NCI-H187 treated with DMSO at 0.1 percent for 48 hours (cell line): ENCODE measurements around the gene CHST13.

Source experiments
- DNase-seq: peaks from one replicate; lab custom pipeline; 2025; lab: John Stamatoyannopoulos, UW

Gene CHST13

DNA sequence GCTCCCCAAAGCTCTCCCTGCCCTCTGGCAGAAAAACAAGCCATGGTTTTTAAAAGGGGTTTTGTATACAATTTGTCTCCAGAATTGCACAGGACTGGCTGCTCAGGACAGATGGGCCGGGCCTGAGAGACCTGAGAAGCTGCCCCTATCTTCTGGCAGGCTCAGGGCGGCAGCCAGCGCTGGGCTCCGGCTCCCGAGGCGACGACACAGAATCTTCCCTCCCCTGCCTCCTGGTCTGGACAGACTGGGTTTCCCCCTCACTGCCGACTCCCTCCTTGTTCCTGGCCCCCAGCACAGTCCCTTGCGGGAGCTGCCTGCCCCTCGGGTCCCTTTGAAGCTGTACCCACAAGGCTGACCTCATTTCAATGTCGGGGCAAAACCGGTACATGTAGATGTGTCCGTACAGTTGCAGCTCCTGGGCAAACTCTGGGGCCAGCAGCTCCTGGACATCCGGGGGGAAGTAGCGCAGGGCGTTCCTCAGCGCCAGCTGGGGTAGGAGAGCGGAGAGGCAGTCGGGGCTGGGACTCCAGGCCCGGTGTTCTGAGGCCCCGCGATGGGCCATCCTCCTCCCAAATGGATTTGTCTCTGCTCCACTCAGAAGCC lies 13.5 kb upstream of the CHST13 start:
- no peak for DNase-seq

DNA sequence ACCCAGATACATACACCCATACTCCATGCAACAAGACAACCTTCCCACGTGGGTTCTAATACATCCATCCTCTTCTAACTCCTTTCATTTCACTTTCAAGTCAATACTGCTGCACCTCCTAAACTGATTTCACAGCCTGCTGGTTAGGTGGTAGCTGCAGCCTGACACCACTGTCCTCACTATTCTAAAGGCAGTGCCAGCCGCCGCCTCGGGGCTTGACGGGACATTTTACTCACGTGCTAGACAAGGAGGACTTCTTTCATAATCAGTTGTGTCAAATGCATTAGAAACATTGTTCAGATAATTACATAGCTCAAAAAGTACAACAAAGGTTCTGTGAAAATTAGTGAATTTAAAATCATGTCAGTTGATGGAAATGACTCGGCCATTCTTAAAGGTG lies 12.7 kb upstream of the CHST13 start:
- DNase-seq, result no peak

DNA sequence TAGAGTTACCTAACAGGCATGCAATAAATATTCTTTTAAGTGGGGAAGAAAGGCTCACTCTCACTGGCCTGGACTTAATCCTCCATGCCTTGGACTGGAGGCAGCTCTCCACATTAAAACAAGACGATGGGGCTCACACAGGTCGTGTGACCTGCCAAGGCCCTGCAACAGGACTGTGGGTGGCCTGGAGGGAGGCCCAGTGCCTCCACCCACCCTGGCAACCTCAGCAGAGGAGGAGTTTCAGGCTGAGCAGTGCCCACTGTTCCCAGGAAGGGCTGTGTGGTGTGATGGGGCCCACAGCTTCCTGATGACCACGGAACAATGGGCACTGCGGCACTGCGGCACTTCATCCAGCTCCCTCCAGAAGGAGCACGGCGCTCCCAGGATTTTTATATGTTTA lies 11.9 kb upstream of the CHST13 start:
- no peak for DNase-seq

DNA sequence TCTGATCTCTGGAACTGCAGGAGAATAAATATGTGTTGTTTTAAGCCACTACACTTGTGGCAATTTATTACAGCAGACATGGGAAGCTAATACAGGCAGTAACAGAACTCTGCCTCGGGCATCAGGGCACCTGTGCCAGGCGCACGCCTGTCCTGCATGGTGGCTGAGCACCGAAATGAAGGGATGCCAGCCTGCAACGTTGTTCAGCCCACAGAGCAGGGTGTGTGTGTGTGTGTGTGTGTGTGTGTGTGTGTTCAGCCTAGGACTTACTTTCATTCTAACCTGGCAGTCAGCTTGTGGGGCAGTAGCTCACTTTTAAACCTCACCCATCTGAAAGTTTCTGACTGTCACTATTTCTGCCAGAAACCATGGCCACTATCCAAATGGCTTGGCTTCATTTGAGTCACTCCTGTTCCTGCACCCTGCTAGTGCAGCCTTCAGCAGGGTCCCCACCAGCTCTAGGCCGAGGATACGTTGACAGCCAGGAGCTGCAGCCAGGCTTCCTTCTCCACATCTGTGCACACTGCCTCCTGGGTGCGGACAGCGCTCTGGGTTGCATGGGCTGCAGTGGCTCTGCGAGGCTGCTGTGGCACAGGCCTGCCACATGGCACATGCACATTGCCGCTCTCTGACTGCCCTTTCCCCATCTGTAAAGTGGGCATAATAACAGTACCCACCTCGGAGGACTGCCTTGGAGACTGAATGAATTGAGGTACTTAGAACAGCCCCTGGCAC lies 10.9 kb upstream of the CHST13 start:
- no peak for DNase-seq

DNA sequence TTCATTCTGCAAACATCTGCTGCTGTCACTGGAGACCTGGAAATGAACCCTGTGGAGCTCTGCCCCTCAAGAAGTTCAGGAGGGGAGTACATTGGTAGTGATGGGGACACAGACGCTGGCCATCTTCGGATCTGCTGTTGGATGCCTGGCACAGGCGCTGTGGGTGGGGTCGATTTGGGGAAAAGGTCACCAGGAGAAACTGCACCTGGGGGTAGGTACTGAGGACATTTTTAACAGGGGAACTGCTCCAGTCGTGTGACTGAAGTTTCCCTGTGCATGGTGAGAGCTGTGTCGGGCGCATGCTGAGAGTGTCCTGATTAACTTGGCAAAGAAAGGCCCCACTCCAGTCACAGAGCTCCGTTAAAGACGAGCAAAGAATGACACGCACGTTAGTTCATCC lies 9.8 kb upstream of the CHST13 start:
- DNase-seq, result no peak

DNA sequence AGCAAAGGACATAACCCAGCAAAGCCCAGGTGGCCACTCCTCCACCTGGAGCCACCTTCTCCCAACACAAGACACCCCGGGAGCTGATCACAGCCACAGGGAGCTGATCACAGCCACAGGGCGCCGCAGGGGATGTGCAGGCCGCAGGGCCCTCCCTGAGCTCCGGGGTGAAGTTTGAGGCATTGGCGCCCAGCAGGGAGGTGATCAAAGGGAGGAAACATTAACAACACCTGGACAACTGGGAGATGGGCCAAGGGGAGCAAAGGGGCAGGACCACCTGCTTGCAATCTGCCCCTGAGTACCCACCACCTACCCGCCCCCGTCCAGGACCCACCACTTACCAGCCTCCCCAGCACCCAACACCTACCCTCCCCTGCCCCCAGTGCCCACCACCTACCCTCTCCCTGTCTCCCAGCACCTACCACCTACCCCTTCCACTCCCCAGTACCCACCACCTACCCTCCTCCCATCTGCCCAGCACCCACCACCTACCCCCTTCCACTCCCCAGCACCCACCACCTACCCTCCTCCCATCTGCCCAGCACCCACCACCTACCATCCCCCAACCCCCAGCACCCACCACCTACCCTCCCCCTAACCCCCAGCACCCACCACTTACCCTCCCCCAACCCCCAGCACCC lies 8.8 kb upstream of the CHST13 start:
- no peak for DNase-seq

DNA sequence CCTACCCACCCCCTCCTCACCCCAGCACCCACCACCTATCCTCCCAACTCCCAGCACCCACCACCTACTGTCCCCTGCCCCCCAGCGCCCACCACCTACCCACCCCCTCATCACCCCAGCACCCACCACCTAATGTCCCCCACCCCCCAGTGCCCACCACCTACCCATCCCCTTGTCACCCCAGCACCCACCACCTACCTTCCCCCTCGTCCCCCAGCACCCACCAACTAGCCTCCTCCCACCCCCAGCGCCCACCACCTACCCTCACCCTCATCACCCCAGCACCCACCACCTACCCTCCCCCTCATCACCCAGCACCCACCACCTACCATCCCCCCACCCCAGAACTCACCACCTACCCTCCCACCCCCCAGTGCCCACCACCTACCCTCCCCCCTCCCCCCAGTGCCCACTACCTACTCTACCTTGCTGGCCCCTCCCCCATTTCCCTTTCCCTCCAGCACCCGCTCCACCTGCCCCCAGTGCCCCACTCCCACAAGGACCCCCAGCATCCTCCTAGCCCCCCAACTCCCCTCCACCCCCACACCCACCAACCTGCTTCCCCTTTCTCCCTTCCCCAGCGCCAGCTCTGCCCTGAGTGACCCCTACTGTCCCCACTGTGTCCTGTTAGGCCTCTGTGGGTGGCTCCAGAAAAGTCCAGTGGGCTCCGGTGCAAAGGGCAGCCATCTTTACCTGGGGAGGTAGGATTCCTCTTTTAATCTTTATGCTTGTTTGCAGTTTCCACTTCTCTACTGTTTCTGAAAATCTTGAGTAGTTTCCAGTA lies 7.6 kb upstream of the CHST13 start:
- no peak for DNase-seq

DNA sequence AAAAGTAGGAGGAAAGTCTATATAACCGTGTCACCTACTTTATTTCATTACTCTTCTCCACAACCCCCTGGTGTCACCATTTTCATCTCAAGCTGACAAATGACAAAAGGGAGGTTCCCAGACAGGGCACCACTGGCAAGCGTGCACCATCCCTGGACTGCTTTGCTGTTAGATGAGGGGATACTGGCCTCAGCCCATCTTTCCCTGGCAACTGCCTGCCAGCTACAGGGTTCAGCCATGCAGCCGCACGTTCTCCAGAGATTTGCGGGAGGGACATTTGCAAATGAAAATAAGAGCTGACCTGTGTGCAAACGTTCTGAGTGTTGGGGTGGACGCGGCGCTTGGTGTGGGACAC lies 7.0 kb upstream of the CHST13 start:
- no peak for DNase-seq

DNA sequence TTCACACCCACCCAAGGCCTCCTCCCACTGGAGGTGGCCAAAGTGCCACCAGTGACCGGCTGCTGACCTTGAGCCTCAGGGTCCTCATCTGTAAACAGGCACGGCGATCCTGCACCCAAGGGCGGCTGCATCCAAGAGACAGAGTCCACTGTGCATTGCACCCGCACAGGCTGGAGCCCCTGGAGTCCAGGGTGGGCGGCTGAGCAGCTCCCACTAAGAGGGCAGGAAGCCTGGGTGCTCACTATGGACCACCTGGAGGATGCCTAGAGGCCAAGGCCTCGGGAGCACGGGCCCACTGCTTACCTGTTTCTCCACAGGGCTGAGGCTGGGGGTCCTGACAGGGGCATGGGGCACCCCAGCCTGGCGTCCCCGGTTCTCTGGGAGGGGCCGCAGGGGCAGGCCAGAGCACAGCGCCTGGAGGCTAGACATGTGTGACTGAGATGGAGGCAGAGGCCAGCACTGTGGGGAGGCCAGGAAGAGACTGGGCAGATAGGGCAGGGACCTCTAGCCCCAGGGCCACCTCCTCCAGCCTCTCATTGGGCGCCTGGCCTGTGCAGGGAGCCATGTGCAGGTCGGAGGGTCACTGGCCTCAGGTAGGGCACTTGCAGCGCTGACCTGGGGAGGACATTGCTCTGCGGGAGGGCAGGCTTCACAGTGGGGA lies 6.5 kb upstream of the CHST13 start, which contains the start of gene UROC1:
Gene UROC1 (minus strand): TSS at position 483 of the 661 bp plus-strand sequence. CDS start 54 bp downstream, at position 429.
- no peak for DNase-seq

DNA sequence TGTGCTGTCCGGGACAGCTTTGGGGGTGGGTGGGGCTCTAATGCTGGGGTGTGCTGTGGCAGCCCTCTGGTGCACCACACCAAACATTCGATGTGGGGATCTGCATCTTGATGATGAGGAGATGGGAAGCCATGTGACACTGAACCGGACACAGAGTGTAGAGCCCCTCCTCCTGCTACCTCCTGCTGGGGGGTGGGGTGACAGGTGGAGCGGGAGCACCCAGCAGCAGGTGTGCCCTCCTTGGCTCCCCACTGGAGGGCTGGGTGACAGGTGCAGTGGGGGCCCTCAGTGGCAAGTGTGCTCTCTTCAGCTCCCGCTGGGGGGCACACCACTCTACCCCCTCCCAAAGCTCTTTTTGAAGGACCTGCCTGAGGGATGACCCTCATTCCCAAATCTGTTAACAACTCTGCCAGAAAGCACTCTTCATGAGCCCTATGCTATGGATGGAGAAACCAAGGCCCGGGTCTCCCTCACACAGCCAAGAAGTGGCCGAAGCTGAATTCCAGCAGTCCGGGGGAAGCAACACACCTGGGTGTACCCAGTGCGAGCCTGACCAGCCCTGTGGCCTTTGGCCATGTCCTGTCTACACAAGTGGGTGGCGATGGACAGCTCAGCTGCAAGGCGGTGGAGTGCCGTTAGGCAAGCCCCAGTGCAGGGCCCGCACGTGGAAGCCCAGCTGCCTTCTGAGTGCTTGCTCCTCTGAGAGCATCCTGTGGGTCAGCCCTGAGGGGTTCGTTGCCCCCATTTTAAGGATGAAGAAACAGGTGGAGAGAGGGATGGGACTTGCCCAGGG lies 5.8 kb upstream of the CHST13 start:
- no peak for DNase-seq

DNA sequence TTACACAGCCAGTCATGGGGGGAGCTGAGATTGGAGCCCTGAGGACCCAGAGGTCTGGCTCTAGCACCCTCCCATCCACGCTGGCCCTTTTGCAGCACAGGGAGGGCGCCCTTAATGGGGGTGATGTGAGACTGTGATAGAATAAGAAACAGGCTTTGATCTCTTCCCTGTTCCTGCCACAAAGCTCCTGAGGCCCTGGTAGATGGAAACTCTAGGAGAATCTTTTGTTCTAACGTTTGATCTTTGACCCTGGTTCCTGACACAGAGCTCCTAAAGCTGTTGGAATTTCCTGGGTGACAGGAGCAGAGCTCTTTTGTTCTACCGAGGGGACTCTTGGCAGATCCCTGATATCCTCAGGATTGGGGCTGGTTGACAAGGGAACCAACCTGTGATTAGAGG lies 5.2 kb upstream of the CHST13 start:
- DNase-seq, result no peak

DNA sequence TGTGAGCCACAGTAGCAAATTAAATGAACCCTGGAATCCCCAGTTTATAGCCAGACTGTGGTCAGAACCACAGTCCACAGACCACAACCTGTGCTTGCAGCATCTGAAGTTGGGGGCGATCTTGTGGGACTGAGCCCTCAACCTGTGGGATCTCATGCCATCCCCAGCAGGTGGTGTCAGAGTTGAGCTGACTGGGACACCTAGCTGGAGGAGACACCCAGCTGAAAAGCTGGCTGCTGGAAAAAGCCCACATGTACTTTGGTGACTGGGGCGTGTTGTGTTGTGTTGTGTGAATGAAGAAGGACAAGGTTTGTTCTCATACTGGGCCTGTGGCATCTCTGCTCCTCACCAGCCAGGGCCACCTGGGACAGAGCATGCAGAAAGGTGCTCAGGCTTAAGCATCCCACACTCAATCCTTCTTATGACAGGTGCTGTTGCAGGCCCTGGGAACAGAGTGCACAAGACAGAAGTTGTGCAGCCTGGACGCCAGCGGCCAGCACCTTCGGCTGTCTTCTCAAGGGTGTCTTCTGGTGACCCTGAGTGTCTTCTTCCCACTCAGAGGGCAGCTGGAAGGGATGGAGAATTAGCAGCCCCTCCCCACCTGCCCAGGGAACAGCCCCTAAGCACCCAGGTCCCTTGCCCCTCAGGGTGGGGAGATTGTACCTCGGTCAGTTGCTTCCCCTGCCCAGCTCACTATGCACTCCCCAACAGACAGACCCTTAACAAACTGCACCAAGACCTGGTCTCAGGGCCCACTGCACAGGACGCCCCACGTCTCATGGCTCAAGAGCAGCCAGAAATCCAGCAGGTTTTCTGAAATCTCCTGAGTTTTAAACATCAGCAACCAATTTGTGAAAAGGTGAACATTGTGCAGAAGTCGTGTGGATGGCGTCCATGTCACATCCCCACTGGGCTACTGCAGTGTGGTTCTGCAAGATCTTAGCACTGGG lies 4.2 kb upstream of the CHST13 start:
- no peak for DNase-seq

DNA sequence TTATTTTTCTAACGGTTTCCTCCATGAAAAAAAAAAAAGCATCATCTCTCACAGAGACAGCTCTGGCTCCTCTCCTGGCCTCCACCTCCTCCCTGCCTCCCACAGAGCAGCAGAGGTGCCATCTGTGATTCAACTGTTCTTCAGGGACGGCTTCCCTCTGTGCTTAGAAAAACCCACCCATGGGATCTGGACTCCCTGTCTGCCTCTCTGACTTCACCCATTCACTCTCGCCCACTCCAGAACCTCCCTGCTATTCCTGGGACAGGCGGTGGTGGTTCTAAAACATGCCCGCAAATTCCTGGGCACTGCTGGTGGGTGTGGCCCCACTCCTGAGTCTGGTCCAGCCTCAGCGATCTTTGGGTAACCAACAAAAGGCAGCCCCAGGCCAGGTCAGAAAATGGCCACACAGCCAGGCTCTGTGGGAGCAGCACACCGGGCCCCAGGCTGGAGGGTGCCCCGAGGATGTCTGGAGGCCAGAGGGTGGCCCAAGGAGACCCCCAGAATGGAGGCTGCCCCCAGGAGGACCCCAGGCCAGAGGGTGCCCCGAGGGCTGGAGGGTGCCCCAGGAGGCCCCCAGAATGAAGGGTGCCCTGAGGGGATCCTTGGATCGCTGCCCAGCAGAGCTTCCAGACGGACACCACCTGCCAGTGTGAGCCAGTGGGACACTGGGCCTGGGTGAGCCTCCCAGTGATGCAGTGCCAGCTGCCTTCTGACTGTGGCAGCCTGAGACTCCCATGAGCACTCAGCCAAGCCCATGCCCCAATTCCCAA lies 2.6 kb upstream of the CHST13 start:
- no peak for DNase-seq

DNA sequence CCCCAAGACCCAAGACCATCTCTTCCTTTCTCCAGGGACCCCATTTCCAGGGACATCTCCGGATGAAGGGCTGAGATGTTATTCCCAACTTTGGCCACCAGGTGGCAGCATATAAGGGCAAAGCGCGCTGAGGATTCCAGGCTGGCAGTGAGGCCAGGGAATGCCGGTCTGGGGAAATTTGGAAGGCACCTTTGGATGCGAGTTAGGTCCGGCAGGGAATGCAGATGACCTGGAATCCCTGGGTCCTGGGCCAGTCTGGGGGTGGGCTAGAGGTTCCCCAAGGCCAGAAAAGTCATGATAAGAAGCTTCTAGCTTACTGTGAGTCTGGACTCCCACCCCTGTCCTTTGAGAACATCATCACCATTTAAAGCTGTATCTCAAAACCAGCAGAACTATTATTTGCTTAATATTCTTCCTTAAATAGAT lies 1.6 kb upstream of the CHST13 start:
- DNase-seq, result no peak

DNA sequence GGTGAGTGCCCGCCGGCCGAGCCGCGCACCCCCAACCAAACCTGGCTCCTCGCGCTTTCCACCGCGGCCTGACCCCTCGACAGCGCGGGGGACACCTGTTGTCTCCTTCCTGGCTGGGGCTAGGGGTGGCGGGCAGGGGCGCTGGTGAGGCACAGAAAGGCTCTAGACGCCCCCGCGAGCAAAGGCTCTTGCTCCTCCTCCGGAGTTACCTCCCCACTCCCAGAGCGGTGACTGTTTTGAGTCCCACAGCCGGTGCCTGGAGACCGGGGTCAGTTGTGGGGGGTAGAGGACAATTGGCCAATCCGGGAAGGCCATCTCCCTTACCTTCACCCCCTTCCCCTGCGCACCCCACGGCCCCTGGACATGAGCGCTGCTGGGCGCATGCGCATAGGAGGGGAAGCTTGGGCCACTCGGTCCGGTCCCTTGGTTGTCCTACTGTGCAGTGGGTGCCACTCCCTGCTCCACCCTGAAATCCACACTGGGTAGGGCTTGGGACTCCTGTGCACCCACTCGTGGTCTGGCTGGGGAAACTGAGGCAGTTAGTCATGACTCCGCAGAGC lies 554 bp downstream of the CHST13 start:
- no peak for DNase-seq

DNA sequence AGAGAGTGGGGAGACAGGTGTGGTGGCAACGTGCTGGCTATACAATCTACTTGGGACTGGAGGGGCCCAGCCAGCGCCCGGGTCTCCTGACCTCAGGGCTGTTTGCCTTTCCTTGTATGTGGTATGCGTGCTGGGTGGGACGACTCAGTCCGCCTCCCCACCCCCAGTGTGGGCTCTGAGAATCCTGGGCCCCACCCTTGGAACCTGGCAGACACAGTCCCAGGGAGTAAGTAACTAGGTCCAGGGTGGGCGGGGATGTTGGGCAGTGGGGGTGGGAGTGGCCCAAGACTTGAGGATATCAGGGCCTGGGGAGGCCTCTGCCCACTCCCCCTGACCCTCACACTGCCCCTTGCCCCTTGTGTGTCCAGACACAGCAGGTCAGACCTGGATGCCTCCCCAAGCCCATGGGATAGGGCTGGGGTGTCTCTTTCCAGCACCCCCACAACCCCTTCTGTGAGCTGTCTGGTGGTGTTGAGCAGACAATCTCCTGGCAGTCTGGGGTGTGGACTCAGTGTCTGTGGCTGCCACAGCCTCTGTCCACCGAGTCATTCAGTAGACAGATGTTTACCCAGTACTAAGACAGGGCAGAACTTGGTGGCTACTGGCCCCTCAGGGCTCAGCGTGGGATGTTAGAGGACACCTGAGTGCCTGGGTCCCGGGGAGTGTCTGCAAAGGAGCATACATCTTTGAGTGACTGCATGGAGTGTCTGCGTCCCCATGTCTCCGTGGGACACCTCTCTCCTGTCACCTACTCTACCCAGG lies 1.3 kb downstream of the CHST13 start:
- DNase-seq, result no peak

DNA sequence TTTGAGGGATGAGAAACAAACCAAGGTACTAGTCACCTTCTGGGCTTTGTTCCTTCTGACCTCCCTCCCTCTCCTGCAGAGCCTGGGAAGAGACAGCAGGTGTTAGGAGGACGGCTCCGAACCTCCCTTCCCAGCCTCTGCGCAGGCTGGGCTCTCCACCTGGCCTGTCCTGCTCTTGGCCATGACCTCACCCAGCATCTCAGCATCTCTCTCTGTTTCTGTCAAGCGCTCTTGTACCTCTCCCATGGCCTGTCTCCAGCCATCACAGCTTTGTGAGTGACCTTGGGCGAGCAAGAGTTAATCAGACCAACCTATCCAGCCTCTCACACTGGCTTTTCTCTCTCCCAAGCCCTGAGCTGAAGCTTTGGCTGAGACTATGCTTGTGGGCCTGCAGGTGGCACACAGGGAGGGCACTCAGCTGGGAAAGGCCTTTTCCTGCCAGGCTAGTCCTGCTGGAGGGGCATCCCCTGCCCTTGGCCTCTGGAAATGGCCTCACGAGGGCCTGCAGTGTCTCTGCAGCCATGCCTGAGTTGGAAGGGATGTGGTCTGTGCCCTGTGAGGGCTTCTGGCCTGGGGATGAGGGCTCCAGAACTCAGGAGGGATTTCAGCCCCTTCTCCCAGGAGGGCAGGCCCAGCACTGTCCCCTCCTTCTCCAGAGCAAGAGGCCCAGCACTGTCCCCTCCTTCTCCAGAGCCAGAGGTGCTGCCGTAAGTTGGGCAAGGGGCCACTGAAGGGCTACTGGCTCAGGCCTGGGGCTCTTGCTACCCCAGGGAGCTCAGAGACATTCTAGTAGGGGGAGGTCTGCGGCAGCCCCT lies 2.1 kb downstream of the CHST13 start:
- DNase-seq, result no peak

DNA sequence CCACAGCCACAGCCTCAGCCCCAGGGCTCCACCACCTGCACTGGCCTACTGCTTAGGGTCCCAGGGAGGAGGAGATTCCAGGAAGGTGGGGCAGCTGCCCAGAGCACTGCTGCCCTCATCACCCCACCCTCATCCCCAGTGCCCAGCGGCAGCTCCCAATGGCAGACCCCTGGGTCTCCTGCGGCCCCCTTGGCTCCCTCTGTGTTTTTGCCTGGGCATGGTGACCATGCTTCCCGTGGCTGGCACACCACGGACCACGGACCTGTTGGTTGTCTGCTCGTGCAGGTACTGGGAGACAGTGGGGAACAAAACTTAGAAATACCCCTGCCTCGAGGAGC lies 2.7 kb downstream of the CHST13 start:
- no peak for DNase-seq
